Esophagus (tissue), 2 donors: ENCODE results near the gene CSAG2. TPM values are rescaled to one million over a fixed set of nuclear protein-coding genes. Genes with fewer than 3 reads are reported as not detected.

Experiments
- H3K27ac ChIP-seq, 2 donors: one replicate each; pipeline ENCODE4 v1.5.1; 2013; ENCODE audit warnings: low read depth in 2 of 2, mild to moderate bottlenecking in 2 of 2, inconsistent platforms in 1 of 2, low read length in 1 of 2, moderate library complexity in 1 of 2
- H3K27me3 ChIP-seq, 2 donors: one replicate each; pipeline ENCODE4 v1.6.1; 2013; ENCODE audit warnings: low read length in 2 of 2, control low read depth in 1 of 2, mild to moderate bottlenecking in 1 of 2; ENCODE audit not compliant: insufficient read depth in 2 of 2, control insufficient read depth in 1 of 2
- H3K36me3 ChIP-seq, 2 donors: one replicate each; pipeline ENCODE4 v1.6.1; 2013; ENCODE audit warnings: low read length in 1 of 2; ENCODE audit not compliant: control insufficient read depth in 2 of 2, insufficient read depth in 2 of 2
- H3K4me1 ChIP-seq, 2 donors: one replicate each; pipeline ENCODE4 v1.6.1; 2013; ENCODE audit warnings: low read length in 1 of 2; ENCODE audit not compliant: control insufficient read depth in 2 of 2, insufficient read depth in 2 of 2
- H3K4me3 ChIP-seq, 2 donors: one replicate each; pipeline ENCODE4 v1.5.1; 2013; ENCODE audit warnings: low read length in 2 of 2, mild to moderate bottlenecking in 2 of 2, low read depth in 1 of 2, moderate library complexity in 1 of 2
- H3K9me3 ChIP-seq, 2 donors: one replicate each; pipeline ENCODE4 v1.6.1; 2013; ENCODE audit warnings: mild to moderate bottlenecking in 2 of 2, low read depth in 1 of 2, low read length in 1 of 2, moderate library complexity in 1 of 2; ENCODE audit not compliant: control insufficient read depth in 2 of 2, insufficient read depth in 1 of 2
- WGBS, 2 donors: extraction: QIAGEN DNeasy Blood & Tissue Kit; methylation state at CpG; one replicate each; pipeline ENCODE4 v1.1.7; 2013; 5-methylcytosine and 5-hydroxymethylcytosine counted together
- polyA plus RNA-seq, 2 donors: library from polyadenylated mRNA; stranded (reverse); fragments of 200-250 nt; gene quantifications; one replicate each; pipeline ENCODE4 v1.2.3, GENCODE V29; 2013
- donor health status: healthy with polysubstance abuse.
- donor health status: Bipolar disorder and iron deficiency.

Gene CSAG2
- polyA plus RNA-seq, 2 donors = not detected

DNA sequence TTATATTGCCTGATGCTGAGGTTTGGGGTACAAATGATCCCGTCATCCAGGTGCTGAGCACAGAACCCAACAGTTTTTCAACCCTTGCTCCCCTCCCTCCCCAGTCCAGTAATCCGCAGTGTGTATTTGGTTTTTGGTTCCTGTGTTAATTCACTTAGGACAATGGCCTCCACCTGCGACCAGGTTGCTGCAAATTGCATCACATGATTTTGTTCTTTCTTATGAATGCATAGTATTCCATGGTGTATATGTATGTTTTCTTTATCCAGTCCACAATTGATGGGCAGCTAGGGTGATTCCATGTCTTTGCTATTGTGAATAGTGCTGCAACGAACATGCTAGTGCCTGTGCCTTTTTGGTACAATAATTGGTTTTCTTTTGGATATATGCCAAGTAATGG, 46.0 kb downstream of the CSAG2 start:
- Histone ChIP-seq H3K4me1 (no peaks in the 10 kb centered on the region), H3K9me3 (no peaks in the 10 kb centered on the region), H3K27ac (no peak overlapping the region), H3K4me3 (no peak overlapping the region), H3K36me3 (no peaks in the 10 kb centered on the region), H3K27me3 (no peaks in the 10 kb centered on the region)
- WGBS, 2 donors = 41 to 46% methylated on average over 4 of the region's 4 CpGs

DNA sequence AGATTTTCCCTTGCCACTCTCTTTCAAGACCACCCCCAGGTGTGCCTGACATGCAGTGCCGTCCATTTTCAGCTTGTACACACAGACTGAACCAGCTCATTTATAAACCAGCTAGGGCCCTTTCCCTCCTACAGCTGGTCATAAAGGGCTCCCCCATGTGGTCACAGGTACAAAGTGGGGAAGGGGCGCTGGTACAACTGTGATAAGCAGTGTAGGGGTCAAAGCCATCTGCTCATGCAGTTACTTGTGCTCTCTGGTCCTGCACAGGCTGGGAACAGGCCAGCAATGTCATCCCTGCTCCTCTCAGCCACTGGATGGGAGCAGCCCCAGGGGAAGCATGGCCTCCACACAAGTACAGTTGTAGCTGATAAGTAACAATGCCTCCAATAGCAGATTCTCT, 50.8 kb downstream of the CSAG2 start:
- H3K9me3 ChIP-seq = no peaks in the 10 kb centered on the region
- no peaks in the 10 kb centered on the region for H3K27me3 ChIP-seq
- 28 to 41% methylated on average over 2 of the region's 2 CpGs for WGBS, 2 donors
- no peak overlapping the region for H3K27ac ChIP-seq
- H3K4me1 ChIP-seq = no peaks in the 10 kb centered on the region
- H3K36me3 ChIP-seq = no peaks in the 10 kb centered on the region
- H3K4me3 ChIP-seq = no peak overlapping the region

Other genes with a start within 250 kb of the CSAG2 start
- gene GABRQ, start 71.4 kb downstream of the CSAG2 start, polyA plus RNA-seq = under 1 TPM; 0.28 to 0.60 TPM
- gene MAGEA3, start 10.5 kb downstream of the CSAG2 start, polyA plus RNA-seq = not detected
- gene MAGEA2B, start 5.4 kb upstream of the CSAG2 start, polyA plus RNA-seq = not detected
- gene CSAG1, start 24.4 kb upstream of the CSAG2 start, polyA plus RNA-seq = not detected
- not detected for gene MAGEA12, start 24.5 kb upstream of the CSAG2 start, polyA plus RNA-seq
- not detected for gene MAGEA2, start 44.6 kb upstream of the CSAG2 start, polyA plus RNA-seq
- not detected for gene CSAG3, start 49.9 kb upstream of the CSAG2 start, polyA plus RNA-seq
- not detected for gene MAGEA6, start 60.4 kb upstream of the CSAG2 start, polyA plus RNA-seq
- gene CETN2, start 121.5 kb upstream of the CSAG2 start, polyA plus RNA-seq = 10 to 100 TPM; 33.8 to 34.4 TPM
- 10 to 100 TPM; 43.3 to 60.6 TPM for gene NSDHL, start 121.8 kb upstream of the CSAG2 start, polyA plus RNA-seq
- gene ZNF185, start 188.8 kb upstream of the CSAG2 start, polyA plus RNA-seq = 100 to 1,000 TPM; 217 to 220 TPM